Glomerular endothelial cell (primary cell): Measurements from ENCODE around the gene LMF2. TPM values are rescaled to one million over a fixed set of nuclear protein-coding genes. Genes with fewer than 3 reads are reported as not detected.
"Not testable (repeated sequence)": the region's sequence is repeated elsewhere in the genome, so short reads cannot be mapped to it uniquely, and the experiment has no call there.

Source experiments
- DNase-seq: peaks from one replicate; pipeline ENCODE4 v3.0.0-alpha.2; 2011; ENCODE audit warnings: low read depth, low spot score; ENCODE audit errors: extremely low read depth
- total RNA-seq: library from RNA; depleted of rRNA; stranded (reverse); fragments of >200 nt; gene quantifications from 2 replicates; pipeline ENCODE4 v1.2.3, GENCODE V29; 2015

Gene LMF2, protein sequence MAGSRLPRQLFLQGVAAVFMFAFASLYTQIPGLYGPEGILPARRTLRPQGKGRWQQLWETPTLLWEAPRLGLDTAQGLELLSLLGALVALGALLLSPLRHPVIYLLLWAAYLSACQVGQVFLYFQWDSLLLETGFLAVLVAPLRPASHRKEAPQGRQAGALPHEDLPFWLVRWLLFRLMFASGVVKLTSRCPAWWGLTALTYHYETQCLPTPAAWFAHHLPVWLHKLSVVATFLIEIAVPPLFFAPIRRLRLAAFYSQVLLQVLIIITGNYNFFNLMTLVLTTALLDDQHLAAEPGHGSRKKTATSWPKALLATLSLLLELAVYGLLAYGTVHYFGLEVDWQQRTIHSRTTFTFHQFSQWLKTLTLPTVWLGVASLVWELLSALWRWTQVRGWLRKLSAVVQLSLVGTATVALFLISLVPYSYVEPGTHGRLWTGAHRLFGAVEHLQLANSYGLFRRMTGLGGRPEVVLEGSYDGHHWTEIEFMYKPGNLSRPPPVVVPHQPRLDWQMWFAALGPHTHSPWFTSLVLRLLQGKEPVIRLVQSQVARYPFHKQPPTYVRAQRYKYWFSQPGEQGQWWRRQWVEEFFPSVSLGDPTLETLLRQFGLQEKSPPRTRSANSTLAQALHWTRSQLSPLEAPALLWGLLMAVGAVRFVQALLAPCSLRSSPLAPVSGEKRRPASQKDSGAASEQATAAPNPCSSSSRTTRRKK
- 82.2 and 93.8 TPM in 2 replicates for total RNA-seq

DNA sequence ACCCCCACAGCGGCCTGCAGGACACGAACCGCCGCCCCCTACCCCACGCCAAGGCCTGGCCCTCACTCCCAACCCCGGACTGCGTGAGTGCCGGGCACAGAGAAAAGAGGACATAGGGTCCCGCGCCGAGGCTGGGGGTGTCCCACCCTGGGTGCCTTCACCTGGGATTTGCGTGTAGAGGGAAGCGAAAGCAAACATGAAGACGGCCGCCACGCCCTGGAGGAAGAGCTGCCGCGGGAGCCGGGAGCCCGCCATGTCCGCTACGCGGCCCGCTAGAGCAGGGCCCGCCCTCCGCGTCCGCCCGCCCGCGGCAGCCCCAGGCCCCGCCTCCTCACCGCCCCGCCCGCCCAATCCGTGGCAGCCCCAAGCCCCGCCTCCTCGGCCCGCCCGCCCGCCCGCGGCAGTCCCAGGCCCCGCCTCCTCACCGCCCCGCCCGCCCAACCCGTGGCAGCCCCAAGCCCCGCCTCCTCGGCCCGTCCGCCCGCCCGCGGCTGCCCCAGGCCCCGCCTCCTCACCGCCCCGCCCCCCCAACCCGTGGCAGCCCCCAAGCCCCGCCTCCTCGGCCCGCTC, at the start of gene LMF2:
LMF2 (minus strand) TSS at position 282 of the 570 bp plus-strand sequence; CDS start at position 255, 27 bp downstream.
- DNase-seq = no peak

DNA sequence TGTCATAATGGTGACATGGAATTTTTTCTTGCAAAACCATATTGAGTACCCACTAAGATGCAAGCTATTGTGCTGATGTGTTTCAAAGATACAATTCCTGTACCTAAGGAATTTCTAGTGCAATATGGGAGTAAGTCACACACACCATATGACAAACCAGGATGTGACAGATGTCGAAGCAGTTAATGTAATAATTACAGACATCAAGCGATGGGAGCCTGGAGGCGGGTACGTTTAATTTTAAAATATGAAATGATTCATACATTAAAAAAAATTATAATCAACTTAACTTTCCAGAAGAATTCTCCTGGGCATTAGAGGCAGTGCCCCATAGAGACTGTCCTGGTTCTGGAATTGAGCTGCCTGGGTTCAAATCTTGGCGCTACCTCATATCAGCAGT, 49.2 kb upstream of the LMF2 start:
- DNase-seq = no peak

DNA sequence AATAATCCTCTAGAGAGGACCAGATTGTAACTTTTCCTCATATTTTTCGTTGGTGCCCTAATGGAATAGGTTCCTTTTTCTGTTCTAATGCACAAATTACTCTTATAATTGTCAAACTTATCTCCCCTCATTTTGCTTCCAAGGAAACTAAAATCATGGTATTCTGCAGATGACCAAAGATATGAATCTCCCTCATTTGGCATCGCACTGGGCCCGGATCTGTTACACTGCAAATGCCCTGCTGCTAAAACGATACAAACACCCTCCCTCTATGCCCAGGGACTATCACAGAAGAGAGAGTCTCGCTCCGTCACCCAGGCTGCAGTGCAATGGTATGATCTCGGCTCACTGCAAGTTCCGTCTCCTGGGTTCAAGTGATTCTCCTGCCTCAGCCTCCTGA, 45.8 kb upstream of the LMF2 start:
- DNase-seq = no peak

DNA sequence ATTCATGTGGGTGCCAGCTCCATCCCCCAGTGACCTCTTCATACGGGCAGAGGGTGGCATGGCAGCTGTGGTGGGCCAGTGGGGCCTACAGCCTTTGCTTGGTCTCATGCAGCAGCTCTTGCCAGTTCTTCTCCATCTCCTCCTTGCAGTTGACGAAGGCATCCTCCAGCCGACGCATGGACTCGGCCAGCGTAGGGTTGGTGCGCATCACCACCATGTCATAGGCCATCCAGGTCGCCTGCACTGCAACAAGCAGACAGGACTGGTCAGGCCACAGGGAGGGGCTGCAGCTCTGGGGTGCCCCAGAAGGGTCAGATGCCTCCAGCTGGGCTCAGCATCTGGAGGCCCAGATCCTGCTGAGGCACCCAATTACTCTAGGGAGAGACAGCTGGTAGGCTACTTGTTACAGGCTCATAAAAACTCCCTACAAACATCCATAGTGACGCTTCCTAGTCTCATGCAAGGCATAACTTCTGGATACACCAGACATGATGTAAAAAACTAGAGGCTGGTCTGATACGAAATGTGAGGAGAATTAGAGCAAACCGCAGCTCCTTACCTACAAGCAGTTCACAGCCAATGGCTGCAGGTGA, 43.8 kb upstream of the LMF2 start:
- DNase-seq = no peak

DNA sequence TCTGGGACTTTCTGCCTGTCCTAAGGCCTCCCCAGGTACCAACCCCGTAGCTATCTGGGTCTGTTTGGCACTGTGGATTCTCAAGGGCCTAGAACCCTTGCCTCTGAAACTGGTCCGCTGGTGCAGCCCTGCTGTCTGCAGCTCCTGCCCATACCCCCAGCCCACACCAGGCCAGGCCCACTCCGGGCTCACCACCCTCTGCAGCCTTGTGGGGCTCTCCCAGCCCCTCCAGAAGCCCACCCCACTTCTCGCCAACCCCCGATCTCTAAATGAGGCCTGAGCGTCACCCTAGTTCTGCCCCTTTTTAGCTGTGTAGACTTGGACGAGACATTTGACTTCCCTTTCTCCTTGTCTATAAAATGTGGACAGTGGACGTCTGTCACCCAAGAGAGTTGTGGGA, 42.9 kb upstream of the LMF2 start:
- DNase-seq = no peak

DNA sequence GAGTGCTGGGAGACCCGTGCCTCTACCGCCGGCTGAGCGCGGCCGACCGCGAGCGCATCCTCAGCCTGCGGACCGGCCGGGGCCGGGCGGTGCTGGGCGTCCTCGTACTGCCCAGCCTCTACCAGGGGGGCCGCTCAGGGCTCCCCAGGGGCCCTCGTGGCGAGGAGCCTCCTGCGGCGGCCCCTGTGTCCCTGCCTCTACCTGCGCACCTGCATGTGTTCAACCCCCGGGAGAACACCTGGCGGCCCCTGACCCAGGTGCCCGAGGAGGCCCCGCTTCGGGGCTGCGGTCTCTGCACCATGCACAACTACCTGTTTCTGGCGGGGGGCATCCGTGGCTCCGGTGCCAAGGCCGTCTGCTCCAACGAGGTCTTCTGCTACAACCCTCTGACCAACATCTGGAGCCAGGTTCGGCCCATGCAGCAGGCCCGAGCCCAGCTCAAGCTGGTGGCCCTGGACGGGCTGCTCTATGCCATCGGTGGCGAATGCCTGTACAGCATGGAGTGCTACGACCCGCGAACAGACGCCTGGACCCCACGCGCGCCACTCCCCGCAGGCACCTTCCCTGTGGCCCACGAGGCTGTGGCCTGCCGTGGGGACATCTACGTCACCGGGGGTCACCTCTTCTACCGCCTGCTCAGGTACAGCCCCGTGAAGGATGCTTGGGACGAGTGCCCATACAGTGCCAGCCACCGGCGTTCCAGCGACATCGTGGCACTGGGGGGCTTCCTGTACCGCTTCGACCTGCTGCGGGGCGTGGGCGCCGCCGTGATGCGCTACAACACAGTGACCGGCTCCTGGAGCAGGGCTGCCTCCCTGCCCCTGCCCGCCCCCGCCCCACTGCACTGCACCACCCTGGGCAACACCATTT, 41.7 kb upstream of the LMF2 start:
- no peak for DNase-seq

DNA sequence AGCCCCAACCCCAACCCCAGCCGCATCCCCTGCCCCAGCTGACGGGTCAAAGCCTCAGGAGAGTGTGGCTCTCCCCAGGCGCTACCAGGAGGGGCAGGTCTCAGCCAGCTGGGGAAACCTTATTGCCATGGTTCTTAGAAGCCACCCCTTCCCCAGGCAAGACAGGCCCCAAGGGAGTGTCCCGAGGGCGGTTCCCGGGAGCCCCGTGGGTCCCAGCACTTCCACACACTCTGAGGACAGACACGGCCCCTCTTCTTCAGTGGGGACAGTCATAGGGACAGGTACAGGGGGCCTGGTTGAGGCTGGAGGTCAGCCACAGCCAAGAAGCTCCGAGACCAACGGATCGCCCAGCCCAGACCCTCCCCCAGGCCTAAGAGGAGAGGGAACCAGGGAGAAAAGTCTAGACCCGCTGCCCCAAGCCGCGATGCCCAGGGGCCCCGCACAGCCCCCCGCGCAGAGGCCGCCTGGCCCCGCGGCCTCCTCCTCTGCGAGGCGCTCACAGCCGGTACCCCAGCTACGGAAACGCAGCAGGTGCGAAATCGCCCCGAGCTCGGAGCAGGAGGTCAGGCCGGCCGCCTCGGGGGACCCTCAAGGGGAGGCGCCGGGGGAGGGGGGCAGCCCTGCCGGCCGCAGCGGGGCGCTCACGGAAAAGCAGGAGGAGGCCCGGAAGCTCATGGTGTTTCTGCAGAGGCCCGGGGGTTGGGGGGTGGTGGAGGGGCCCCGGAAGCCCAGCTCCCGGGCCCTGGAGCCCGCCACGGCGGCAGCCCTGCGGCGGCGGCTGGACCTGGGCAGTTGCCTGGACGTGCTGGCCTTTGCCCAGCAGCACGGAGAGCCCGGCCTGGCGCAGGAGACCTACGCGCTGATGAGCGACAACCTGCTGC, 40.8 kb upstream of the LMF2 start:
- no peak for DNase-seq

DNA sequence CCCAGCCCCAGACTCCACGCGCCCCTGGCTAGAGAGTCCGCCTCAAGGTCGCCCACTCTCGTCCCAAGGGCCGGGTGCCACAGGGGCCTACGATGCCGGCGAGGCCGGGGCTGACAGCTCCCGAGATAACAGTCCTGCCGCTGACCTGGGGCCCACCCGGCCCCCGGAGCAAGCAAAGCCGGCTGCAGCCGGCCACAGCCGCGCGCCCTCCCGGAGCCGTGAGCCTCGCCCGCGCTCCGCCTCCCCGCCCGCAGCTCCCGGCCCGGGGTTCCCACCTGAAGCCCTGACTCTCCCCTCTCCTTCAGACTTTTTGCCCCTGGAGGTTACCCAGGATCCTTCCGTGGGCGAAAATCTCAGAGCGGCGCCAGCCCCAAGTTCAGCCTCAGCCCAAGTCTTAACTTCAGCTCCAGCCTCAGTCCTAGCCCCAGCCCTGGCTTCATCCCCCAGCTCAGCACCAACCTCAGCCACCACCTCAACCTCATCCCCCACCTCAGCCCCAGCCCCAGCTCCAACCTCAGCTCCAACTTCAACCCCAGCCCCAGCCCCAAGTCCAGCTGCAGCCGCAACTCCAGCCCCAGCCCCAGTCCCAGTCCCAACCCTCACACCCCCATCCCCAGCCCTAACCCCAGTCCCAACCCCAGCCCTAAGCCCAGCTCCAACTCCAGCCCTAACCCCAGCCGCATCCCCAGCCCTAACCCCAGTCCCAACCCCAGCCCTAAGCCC, 39.9 kb upstream of the LMF2 start:
- no peak for DNase-seq

DNA sequence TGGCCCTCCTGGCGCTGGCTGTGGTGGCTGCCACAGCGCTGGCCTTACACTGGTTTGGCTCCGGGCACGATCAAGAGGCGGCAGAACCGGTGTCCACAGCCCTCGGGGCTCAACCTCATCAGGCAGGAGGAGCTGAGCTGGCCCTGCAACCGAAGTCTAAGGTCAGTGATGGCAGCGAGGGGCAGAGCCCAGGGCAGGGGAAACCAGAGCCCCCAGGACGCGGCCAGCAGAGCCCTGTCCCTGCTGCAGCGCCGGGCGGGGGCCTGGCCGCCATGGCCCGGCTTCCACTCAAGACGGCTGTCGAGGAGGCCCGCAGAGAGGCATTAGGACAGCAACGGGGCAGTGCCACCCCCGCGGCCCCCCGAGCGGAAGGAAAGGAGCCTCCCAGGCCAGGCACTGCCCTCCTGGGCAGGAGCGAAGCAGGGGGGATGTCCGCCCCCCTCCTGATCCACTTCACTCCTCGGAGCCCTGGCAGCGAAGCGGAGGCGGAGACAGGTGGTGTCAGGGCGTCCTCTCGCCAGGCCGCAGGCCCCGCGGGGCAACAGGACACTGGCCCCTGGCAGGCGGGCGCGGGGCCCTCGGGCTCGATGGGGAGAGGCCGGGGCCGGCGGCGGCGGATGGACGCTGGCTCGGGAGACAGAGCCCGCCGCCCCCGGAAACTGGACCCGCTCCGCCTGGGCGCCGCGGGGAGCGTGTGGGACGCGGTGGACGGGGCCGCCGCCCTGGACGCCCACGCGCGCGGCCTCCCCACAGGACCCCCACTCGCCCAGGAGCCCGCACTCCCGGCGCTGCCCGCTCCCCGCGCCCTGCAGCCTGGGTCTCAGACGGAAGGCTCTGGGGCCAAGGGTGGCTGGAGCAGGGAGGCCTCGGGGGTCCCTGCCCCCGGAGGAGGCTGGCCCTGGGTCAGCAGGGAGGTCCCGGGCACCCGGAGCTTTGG, 39.1 kb upstream of the LMF2 start:
- DNase-seq = no peak

DNA sequence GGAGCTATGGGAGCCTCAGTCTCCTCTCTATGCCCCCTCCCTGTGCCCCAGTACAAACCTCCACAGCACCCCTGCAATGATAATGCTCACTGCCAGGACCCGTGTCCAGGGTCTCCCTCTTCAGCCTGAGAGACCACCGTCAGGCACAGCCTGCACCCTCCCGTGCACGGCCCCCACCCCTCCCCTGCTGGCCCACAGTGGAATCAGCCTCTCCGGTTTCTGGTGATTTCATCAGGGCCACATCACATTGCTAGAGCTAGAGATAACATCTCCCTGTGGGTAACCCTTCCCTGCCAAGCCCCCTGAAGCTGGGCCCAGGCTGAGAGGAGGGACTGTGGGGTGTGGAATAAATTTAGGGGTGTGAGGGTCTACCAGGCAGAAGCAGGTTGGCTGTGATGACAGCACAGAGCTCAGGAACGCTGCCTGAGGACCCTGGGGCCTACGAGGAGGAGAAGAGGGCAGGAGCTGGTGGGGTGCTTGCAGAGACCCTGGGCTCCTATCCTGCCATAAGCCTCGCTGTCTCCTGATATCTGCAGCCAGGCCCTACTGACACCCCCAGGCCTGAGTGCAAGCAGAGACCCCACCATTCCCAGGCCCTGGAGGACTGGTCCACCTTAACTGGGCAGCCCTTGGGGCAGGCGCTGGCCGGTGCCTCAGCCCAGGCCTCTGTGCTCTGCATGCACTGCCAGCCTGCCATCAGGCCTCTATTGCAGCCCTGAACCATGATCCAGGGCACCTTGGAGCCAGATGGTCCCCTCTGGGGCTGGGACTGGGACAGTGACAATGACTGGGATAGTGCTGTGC, 38.2 kb upstream of the LMF2 start, which contains the start of gene KLHDC7B:
KLHDC7B (plus strand) TSS at position 378 of the 804 bp plus-strand sequence; CDS start at position 723, 345 bp downstream.
- DNase-seq = no peak

DNA sequence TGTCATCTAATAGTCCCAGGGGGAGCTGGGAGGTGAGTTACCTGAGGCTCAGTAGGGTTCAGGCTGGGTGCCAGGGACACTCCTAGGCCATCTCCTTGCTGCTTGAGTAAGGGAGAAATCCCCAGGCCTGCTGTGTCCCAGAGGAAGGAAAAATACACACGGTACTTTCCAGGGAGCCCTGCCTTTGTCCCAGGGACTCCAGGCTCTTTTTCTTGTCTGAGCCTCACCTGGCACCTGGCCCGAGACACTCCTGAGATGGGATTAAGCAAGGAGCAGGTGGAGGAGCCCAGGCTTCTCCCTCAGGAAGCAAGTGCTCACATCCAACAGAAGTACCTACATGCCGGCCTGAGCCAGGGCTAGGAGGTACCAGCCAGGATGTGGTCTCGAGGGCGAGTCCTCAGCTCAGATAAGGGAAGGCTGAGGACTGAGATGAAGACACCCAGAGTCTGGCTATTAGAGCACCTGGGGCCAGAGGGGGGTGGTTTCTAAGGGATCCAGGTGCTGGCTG, 37.3 kb upstream of the LMF2 start:
- DNase-seq = no peak

DNA sequence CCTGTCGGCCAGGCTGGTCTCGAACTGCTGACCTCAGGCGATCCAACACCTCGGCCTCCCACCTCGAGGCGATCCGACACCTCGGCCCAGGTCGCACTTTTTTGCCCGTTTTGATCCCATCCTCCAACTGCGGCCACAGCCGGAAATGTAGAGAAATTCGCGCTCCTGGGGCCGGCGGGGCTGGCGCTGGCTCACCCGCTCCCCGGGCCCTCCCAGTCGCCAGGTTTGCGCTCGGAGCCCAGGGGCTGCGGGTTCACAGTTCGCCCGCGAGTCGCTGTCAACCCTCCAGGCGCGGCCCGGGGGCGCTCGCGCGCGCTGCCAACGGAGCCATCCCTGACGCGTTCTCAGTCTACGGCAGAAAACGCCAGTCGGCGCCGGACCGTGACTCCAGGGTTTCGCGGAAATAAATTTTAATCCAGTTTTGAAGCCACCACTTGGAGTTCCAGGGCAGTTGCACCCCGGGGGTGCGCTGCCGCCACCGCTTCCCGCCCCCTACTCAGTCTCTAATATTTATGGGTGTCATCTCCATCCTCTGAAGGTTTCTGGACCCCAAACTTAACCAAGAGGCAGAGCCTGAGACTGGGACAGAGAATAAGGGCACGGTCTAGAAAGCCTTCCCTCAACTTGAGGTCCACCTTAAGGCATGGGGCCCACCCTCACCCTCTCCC, 36.7 kb upstream of the LMF2 start:
- DNase-seq = no peak

DNA sequence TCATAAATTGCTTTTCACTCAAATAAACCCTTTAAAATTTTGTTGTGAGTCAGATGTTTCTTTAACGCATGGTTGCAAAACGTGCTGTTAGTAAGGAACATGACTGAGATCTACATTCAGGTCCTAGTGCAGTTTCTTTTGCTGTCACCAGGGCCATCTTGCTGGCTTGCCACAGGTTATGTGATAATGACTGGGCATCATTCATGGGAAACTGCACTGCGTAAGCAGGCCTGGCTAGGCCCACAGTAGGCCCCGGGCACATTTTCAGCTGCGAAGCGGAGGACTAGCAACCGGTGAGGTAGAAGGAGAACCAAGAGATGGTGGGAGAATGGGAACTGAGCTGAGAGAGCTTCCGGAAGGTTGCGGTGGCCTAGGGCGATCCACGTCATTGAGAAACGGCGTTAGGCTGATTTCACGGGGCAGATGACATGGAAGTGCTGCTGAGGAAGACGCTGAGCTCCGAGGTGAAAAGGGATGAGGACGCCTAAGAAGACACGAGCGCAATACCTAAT, 35.0 kb upstream of the LMF2 start:
- no peak for DNase-seq

DNA sequence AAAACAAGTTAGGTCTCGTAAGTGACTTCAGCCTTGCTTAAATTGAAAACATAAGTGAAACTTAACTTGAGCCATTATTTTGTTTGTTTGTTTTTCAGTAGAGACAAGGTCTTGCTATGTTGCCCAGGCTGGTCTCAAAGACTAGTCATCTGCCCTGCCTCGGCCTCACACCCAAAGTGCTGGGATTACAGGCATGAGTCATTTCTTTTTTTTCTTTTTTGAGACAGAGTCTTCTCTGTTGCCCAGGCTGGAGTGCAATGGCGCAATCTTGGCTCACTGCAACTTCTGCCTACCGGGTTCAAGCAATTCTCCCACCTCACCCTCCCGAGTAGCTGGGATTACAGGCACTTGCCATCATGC, 34.1 kb upstream of the LMF2 start:
- DNase-seq = not testable (repeated sequence)

DNA sequence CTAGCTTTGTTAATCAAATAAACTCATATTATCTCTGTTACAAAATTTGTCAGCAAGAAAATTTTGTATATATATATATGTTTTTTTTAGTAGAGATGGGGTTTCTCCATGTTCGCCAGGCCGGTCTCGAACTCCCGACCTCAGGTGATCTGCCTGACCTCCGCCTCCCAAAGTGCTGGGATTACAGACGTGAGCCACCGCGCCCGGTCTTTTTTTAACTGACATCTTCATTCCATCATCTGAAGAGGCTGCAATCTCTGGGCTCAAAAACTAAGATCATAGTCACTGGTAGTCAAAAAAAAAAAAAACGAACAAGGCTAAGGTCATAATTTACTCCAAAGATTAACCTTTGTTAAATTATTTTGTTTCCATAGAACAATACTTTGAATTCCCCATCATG, 32.9 kb upstream of the LMF2 start:
- DNase-seq = no peak

DNA sequence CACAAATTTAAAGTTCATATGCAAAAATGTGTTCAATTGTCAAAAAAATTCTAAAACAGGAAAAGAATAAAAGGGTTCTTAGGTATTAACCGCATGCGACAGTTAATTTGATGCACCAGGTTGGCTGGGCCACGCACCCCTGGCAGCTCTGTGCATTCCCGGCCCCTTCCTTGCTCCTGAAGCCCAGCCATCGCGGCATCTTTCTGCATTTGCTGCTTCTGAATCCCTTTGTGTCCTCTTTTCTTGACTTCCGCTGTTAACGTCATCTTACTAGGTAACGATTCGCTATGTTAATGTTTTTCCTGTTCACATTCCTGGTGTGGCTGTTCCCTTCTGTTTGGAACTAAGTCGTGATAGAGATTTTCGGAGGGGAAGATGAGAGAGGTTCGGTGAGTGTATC, 30.3 kb upstream of the LMF2 start:
- DNase-seq = no peak
